UCSD-AML1 (cell line): ENCODE data around the gene RASIP1.
"Not testable (repeated sequence)": the region's sequence is repeated elsewhere in the genome, so short reads cannot be mapped to it uniquely, and the experiment has no call there.

ENCODE experiments used
- DNase-seq: peaks from one replicate; lab custom pipeline; 2025; ENCODE audit not compliant: unreplicated experiment; lab: John Stamatoyannopoulos, UW

The RASIP1 gene

DNA sequence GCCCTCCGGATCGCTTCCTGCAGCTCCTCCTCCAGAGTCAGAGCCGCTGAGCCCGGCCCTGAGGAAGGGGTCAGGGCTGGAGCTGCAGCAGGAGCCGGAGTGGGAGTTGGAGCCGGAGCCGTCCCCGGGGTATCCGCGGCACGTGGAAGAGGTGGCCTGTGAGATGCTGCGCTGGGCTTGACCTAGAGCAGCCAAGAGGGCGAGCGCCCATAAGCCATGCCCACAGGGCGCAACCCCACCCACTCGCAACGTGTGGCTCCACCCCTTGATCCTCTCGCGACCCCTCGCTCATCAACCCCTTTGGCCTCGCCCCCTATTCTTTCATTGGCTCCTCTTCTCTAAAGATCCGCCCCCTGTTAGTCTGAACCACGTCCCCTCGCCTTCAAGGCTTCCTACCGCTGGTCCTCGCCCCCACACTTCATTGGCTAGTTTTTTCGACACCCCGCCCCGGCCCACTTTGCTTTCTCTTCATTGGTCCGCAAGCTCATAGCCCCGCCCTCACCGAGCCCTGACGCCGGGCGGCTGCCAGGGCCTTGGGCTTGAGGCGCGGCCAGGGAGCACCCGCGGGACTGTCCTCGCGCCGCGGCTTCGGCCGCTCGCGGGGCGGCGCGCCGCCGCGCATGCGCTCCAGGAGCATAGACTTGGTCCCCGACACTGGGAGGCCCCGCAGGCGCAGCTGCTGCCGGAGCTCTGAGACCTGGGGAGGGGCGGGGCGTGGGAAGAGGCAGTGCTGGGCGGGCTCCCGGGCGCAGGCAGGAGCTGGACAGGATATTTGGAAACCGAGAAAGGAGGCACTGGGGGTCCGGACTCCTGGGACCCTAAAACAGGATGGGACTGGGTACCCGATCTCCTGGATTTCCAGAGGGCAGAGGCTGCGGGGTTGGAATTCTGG lies 26.3 kb downstream of the RASIP1 start:
- DNase-seq = peak; percentile 100

DNA sequence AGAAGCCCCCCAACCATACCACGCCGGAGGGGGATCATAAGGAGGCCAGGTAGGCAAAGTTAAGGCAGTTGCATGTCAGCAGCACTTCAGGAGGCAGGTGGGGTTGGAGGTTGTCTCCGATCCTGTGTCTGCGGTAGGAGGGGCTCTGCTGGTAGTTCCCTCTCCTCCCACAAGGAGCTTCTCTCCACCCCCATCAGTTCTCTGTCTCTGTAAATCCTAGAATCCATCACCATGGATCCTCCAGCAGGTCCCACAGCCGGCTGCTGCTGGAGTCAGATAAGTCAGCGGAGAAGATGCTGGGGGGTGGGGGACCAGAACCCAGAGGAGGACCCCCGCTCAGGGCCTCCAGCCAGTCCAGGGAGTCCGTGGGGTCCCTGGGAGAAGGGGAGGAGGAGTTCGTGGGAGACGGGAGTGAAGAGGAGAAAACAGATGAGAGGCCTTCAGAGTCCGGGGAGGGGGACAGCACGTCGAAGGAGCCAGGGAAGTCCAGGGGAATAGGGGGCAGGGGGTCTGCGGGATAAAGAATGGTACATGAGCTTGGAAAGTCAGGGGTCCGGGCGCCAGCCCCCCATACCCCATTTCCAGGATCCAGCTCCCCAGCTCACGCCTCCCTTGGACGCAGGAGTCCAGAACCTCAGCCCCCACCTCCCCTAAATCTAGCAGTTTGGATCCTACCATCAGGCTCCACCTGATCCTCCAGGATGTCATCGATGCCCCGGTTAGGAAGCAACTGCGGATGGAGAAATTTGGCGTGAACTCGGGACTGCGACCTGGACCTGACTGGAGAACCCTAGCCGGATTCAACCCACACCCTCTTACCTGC lies 27.2 kb downstream of the RASIP1 start:
- DNase-seq = no peak

DNA sequence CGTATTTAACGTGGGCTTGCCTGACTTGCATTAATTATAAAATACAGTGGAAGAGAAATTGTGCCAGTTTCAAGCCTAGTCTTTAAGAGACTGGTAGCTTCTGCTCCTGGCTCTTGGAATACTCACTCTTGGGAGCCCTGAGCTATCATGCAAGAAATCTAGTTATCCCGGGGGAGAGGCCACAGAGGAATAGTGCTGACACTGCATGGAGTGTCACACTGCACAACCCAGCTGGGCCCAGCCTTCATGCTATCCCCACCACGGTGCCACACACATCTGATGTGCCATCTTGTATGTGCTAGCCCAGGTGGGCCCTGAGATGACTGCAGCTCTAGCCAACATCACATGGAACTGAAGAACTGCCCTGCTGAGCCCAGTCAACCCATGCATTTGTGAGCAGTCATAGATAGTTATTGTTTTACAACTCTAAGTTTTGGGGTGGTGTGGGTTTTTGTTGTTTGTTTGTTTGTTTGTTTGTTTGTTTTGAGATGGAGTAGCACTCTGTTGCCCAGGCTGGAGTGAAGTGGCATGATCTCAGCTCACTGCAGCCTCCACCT lies 29.2 kb downstream of the RASIP1 start:
- DNase-seq = no peak

GRCh38 chr19:48708471-48708870 lies 31.9 kb downstream of the RASIP1 start:
- no peak for DNase-seq

DNA sequence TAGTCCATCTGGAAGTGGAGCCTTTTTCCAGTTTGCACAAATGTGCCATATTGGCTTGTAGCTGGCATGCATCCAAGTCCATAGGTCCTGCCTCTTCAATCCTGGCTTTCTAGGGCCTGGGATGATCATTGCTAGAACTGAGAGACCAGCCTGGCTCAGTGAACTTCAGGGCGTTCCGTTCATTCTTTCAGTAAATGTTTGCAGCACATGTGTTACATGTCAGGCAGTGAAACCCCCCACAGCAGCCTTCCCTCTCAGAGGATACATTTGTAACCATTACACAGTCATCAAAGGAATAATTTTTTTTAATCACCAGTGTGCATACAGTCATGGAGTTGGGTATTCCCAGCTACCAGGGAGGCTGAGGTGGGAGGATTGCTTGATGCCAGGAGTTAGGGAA lies 35.0 kb downstream of the RASIP1 start:
- no peak for DNase-seq

- DNase-seq = no peak
These were observed 37.1 kb downstream of the RASIP1 start for GRCh38 chr19:48703316-48703715.

- DNase-seq = no peak
These were observed 37.7 kb downstream of the RASIP1 start for GRCh38 chr19:48702701-48703100.

DNA sequence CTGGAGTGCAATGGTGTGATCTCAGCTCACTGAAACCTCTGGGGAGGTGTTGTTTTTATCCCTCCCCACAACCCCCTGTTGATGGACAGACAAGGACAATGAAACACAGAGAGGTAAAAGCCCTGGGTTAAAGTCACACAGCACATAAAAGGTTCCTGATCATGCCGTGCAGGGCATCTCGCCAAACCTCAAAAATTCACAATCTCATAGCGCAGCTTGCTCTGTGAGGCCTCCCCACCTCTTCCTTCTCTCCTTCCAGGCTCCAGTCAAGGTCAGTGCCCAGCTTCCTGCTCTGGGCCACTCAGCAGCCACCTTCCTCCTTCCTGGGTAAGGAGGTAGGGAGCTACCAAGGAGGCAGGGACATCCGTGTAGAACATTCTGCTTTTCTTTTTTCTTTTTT lies 42.4 kb downstream of the RASIP1 start:
- DNase-seq = peak; percentile 67

GRCh38 chr19:48696353-48697010 lies 43.9 kb downstream of the RASIP1 start:
- DNase-seq = no peak

DNA sequence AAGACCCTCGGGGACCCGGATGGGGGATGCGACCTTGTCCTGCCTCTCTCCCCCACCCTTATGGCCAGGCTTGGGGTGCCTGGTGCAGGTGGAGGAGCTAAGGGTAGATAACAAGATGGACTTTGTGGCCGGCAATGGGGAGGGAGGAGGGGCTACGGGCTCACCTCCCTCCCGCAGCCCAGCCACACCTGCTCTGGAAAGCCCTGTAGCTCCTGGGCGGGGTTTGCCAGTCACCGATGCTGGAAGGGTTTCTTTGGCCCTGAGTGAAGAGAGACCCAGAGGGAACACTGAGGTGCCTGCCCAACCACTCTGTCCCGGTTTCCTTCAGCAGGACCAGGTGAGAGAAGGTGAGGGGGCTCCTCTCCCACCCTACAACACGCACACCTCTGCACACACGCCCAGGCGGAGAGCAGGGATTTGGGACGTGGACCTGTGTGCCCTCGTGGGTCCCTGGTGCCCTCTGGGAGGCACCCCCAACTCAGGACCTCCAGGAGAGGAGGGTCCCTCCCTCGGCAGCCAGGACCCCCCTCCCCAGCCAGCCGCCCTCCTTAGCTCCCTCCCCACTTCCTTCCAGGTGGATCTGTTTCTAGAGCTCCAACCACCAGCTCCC lies 44.6 kb downstream of the RASIP1 start, which contains the start of gene FUT2:
TSS of gene FUT2 (plus strand) at position 229 of the 610 bp plus-strand sequence. CDS start 6,986 bp downstream, outside the sequence.
- peak; percentile 24 for DNase-seq

DNA sequence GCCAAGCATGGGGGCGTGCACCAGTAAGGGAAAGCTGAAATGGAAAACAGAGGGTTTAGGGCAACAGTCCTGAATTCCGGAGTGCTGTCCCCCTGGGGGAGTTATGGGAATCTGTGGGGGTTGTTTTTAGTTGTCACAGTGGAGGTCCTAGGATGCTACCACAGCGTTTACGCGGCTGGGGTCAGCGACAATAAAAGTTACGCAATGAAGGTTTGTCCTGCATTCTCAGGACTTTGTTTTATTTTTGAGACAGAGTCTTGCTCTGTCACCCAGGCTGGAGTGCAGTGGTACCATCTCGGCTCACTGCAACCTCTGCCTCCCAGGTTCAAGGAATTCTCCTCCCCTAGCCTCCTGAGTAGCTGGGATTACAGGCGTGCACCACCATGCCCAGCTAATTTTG lies 46.8 kb downstream of the RASIP1 start:
- not testable (repeated sequence) for DNase-seq

DNA sequence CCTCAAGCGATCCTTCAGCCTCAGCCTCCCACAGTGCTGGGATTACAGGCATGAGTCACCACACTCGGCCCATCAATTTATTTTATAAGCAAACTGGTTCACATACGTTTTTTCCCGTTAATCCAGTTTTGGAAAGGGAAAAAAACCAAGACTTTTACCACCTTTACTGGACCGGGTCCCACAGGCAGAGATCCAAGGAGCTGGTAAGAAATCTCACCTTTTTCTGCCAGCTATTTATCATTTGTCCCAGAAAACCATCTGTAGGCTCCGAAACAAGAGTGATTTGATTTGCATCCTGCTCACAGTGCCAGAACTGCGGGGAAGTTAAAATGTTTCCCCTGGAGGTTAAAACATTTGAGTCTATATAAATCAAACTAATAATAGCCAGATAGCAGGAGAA lies 51.0 kb downstream of the RASIP1 start:
- no peak for DNase-seq

GRCh38 chr19:48687776-48688175 lies 52.6 kb downstream of the RASIP1 start:
- DNase-seq = no peak

DNA sequence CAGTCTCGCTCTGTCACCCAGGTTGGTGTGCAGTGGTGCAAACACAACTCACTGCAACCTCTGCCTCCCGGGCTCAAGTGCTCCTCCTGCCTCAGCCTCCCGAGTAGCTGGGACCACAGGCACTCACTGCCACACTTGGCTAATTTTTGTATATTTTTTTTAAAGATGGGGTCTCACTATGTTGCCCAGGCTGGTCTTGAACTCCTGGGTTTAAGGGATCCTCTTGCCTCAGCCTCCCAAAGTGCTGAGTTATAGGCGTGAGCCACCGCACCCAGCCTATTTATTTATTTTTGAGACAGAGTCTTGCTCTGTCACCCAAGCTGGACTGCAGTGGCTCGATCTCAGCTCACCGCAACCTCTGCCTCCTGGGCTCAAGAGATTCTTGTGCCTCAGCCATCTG lies 53.8 kb downstream of the RASIP1 start:
- not testable (repeated sequence) for DNase-seq

GRCh38 chr19:48686088-48686487 lies 54.3 kb downstream of the RASIP1 start:
- no peak for DNase-seq

- no peak for DNase-seq
These were observed 54.8 kb downstream of the RASIP1 start for GRCh38 chr19:48685583-48685982.

- no peak for DNase-seq
These were observed 57.1 kb downstream of the RASIP1 start for GRCh38 chr19:48683349-48683748.

- DNase-seq = peak; percentile 25
These were observed 59.3 kb downstream of the RASIP1 start for GRCh38 chr19:48681127-48681470.

- no peak for DNase-seq
These were observed 59.8 kb downstream of the RASIP1 start for GRCh38 chr19:48680436-48681126.

- not testable (repeated sequence) for DNase-seq
These were observed 60.4 kb downstream of the RASIP1 start for GRCh38 chr19:48680006-48680405.
